WERI-Rb-1 (cell line): Measurements from ENCODE around the gene MMP23B.

Experiments
- DNase-seq: peaks from one replicate; pipeline ENCODE4 v3.0.0-alpha.2; 2020
- H3K27ac ChIP-seq: fragments of 250-450 bp; sonication (Bioruptor Pico); 2 replicates; pipeline ENCODE4 v1.5.1; 2020; ENCODE audit warnings: mild to moderate bottlenecking, moderate library complexity
- H3K27me3 ChIP-seq: fragments of 250-450 bp; sonication (Bioruptor Pico); 2 replicates; pipeline ENCODE4 v1.5.1; 2021; ENCODE audit warnings: mild to moderate bottlenecking, low read depth, moderate library complexity; ENCODE audit not compliant: insufficient read depth, severe bottlenecking
- H3K36me3 ChIP-seq: fragments of 250-450 bp; sonication (Bioruptor Pico); 2 replicates; pipeline ENCODE4 v1.5.1; 2020; ENCODE audit warnings: mild to moderate bottlenecking, moderate library complexity
- H3K4me3 ChIP-seq: 2 replicates; pipeline ENCODE4 v1.5.1; 2011; ENCODE audit warnings: low read depth, mild to moderate bottlenecking, control low read depth, low read length
- H3K9me3 ChIP-seq: fragments of 250-450 bp; sonication (Bioruptor Pico); 2 replicates; pipeline ENCODE4 v1.5.1; 2021; ENCODE audit warnings: mild to moderate bottlenecking, moderate library complexity; ENCODE audit not compliant: severe bottlenecking
- CTCF ChIP-seq: IDR thresholded peaks from 2 replicates; pipeline ENCODE4 v1.5.1; 2011; ENCODE audit warnings: low read depth, mild to moderate bottlenecking, control low read depth, inconsistent platforms, low read length

Gene MMP23B

GRCh38 chr1:1599030-1599934, 32.7 kb upstream of the MMP23B start:
- no peaks in the 10 kb centered on the region for H3K27me3 ChIP-seq
- no peaks in the 10 kb centered on the region for H3K9me3 ChIP-seq
- H3K4me3 ChIP-seq: no peak overlapping the region; the same call in 1 of the 2 replicates
- peak; percentile 22 for DNase-seq
- H3K27ac ChIP-seq: no peak overlapping the region
- peak; percentile 7; the same call in 1 of the 2 replicates for TF ChIP-seq CTCF
- H3K36me3 ChIP-seq: no peaks in the 10 kb centered on the region

- no peaks in the 10 kb centered on the region for H3K36me3 ChIP-seq
- peak within 1 kb of the TSS; percentile 76 for H3K4me3 ChIP-seq
- DNase-seq: peak; percentile 18
- H3K27me3 ChIP-seq: no peaks in the 10 kb centered on the region
- TF ChIP-seq CTCF: no peak
- H3K27ac ChIP-seq: no peak within 1 kb of the TSS
- no peaks in the 10 kb centered on the region for H3K9me3 ChIP-seq
Measured at GRCh38 chr1:1599935-1600860, 31.8 kb upstream of the MMP23B start, which contains the start of gene FNDC10. TSS of gene FNDC10 (minus strand) at chr1:1600135. CDS start at chr1:1600015, 120 bp downstream.

GRCh38 chr1:1600861-1601563, 31.0 kb upstream of the MMP23B start:
- Histone ChIP-seq H3K27me3 (no peaks in the 10 kb centered on the region), H3K27ac (no peak overlapping the region), H3K4me3 (peak overlapping the region; percentile 76), H3K36me3 (no peaks in the 10 kb centered on the region), H3K9me3 (no peaks in the 10 kb centered on the region)
- DNase-seq: peak; percentile 9
- TF ChIP-seq CTCF: no peak

- Histone ChIP-seq H3K27ac (no peak overlapping the region), H3K27me3 (no peaks in the 10 kb centered on the region), H3K4me3 (no peak overlapping the region), H3K36me3 (no peaks in the 10 kb centered on the region), H3K9me3 (no peaks in the 10 kb centered on the region)
- no peak for DNase-seq
- TF ChIP-seq CTCF: no peak
Measured at GRCh38 chr1:1601564-1602303, 30.2 kb upstream of the MMP23B start.

- no peak overlapping the region for H3K4me3 ChIP-seq
- no peak overlapping the region for H3K27ac ChIP-seq
- TF ChIP-seq CTCF: no peak
- DNase-seq: no peak
- H3K9me3 ChIP-seq: no peaks in the 10 kb centered on the region
- H3K36me3 ChIP-seq: no peaks in the 10 kb centered on the region
- H3K27me3 ChIP-seq: no peaks in the 10 kb centered on the region
Measured at GRCh38 chr1:1602304-1602967, 29.5 kb upstream of the MMP23B start.
